Muscle of leg (tissue), 11 donors: ENCODE results near the gene NFIB. TPM values are rescaled to one million over a fixed set of nuclear protein-coding genes. Genes with fewer than 3 reads are reported as not detected.

Source experiments
- DNase-seq: peaks from one replicate; pipeline ENCODE4 v3.0.0; 2013
- H3K27ac ChIP-seq: one replicate; pipeline ENCODE4 v1.5.1; 2013; ENCODE audit warnings: mild to moderate bottlenecking, low read length, control low read depth
- H3K27me3 ChIP-seq: one replicate; pipeline ENCODE4 v1.6.1; 2013; ENCODE audit warnings: low read length; ENCODE audit not compliant: control insufficient read depth, insufficient read depth
- H3K36me3 ChIP-seq: one replicate; pipeline ENCODE4 v1.6.1; 2013; ENCODE audit warnings: low read length; ENCODE audit not compliant: control insufficient read depth, insufficient read depth
- H3K4me1 ChIP-seq: one replicate; pipeline ENCODE4 v1.6.1; 2013; ENCODE audit warnings: low read length; ENCODE audit not compliant: control insufficient read depth, insufficient read depth
- H3K4me3 ChIP-seq: one replicate; pipeline ENCODE4 v1.5.1; 2013; ENCODE audit warnings: low read length, control low read depth
- H3K9me3 ChIP-seq: replicated peaks from 2 replicates; pipeline ENCODE4 v1.6.1; 2013; ENCODE audit warnings: low read depth, low read length; ENCODE audit not compliant: control insufficient read depth
- WGBS: methylation state at CpG from one replicate; pipeline ENCODE4 v1.1.5; 2013; ENCODE audit warnings: missing lambda C conversion rate; ENCODE audit not compliant: insufficient coverage; 5-methylcytosine and 5-hydroxymethylcytosine counted together
- polyA plus RNA-seq, 8 donors: library from polyadenylated mRNA; unstranded; fragments of 120-200 nt; gene quantifications; one replicate each; pipeline versions ENCODE4 v1.2.1 to v1.2.3, GENCODE V29; 2013; ENCODE audit warnings: inconsistent platforms in 1 of 8, low replicate concordance in 1 of 8; ENCODE audit not compliant: insufficient read length in 8 of 8, insufficient read depth in 1 of 8
- total RNA-seq: library from RNA; stranded (reverse); fragments of 120-200 nt; gene quantifications from one replicate; pipeline ENCODE4 v1.2.4, GENCODE V29; 2013

NFIB gene
- total and polyA plus RNA-seq, 9 donors = 63.7 to 119 (median 85.8) TPM

- H3K36me3 ChIP-seq = no peaks in the 10 kb centered on the region
- peaks cover 13% of the 10 kb centered on the region for H3K27me3 ChIP-seq
- peak; percentile 77 for DNase-seq
- 20% methylated on average over 27 of the region's 35 CpGs for WGBS
- peaks cover 62% of the 10 kb centered on the region for H3K4me1 ChIP-seq
- H3K27ac ChIP-seq = peak overlapping the region; percentile 98
- H3K4me3 ChIP-seq = peak overlapping the region; percentile 59
- no peaks in the 10 kb centered on the region for H3K9me3 ChIP-seq
Observed at GRCh38 chr9:14346231-14346791, 32.4 kb upstream of the NFIB start.

GRCh38 chr9:14345354-14346230, 31.7 kb upstream of the NFIB start:
- Histone ChIP-seq H3K9me3 (no peaks in the 10 kb centered on the region), H3K4me3 (peak overlapping the region; percentile 59), H3K36me3 (no peaks in the 10 kb centered on the region), H3K4me1 (peaks cover 60% of the 10 kb centered on the region), H3K27me3 (peaks cover 13% of the 10 kb centered on the region), H3K27ac (peak overlapping the region; percentile 98)
- WGBS = 45% methylated on average over 15 of the region's 45 CpGs
- DNase-seq = no peak

GRCh38 chr9:14344941-14345353, 31.0 kb upstream of the NFIB start:
- no peak for DNase-seq
- H3K4me3 ChIP-seq = no peak overlapping the region
- peaks cover 13% of the 10 kb centered on the region for H3K27me3 ChIP-seq
- peak overlapping the region; percentile 98 for H3K27ac ChIP-seq
- 52% methylated on average over 4 of the region's 9 CpGs for WGBS
- H3K4me1 ChIP-seq = peaks cover 57% of the 10 kb centered on the region
- H3K36me3 ChIP-seq = no peaks in the 10 kb centered on the region
- no peaks in the 10 kb centered on the region for H3K9me3 ChIP-seq

GRCh38 chr9:14344053-14344524, 30.1 kb upstream of the NFIB start:
- Histone ChIP-seq H3K9me3 (no peaks in the 10 kb centered on the region), H3K4me1 (peaks cover 51% of the 10 kb centered on the region), H3K27me3 (peaks cover 13% of the 10 kb centered on the region), H3K4me3 (peak overlapping the region; percentile 4), H3K36me3 (no peaks in the 10 kb centered on the region), H3K27ac (peak overlapping the region; percentile 98)
- DNase-seq = peak; percentile 88
- 3% methylated on average over 4 of the region's 6 CpGs for WGBS

DNA sequence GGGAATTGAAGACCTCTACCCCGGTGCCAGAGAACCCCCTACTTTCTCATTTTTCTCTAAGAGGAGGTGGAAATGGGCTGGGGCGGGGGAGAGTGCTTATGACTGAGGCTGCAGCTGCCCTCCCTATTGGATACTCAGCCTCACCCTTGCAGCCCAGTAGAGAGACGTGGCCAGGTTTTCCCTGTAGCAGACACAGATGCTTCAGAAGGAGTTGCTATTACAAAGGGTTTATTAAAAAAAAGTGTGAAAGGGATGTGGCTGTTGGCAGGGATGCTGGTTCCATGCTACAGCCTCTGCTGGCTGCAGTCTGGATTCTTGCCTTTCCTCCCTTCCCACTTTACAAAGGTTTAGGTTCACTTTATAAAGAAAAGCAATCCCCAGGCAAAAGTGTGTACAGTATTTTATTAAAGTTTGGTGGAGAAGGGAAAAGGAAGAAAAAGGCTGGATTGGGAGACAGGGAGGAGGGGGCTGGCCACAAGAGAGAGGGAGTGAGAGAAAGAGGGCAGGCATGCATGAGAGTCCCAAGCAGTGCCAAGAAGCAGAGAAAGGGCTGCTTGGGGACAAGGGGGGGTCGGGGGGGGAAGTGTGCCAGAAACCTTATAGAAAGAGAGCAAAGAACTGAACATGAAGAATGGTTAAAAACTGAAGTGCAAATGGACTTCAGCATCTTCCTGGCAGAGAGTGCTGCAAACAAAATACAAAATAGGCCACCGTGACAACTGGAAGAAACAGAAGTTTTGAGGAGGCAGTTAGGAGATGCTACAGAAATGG, 29.5 kb upstream of the NFIB start:
- peak; percentile 88 for DNase-seq
- Histone ChIP-seq H3K4me1 (peaks cover 50% of the 10 kb centered on the region), H3K4me3 (no peak overlapping the region), H3K36me3 (no peaks in the 10 kb centered on the region), H3K9me3 (no peaks in the 10 kb centered on the region), H3K27me3 (peaks cover 13% of the 10 kb centered on the region), H3K27ac (peak overlapping the region; percentile 98)
- 0% methylated on average over 1 of the region's 5 CpGs for WGBS

DNA sequence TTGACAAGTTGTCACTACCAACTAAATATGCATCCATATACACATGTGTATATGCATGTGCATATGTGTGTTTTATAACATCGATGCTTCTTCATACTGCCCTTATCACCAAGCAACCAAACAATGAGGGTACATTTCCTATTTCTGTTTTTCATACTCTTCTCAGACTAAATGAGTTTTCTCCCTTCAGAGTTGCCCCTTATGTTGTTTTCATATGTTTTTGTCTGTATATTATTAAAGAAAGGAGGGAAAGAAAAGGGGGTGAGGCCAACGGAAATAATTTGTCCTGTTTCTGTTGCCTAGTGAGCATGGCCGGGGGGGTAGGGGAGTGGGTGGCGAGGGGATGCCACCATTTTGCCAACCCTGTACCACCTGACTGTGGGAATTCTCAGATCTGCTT, 28.8 kb upstream of the NFIB start:
- peaks cover 45% of the 10 kb centered on the region for H3K4me1 ChIP-seq
- H3K9me3 ChIP-seq = no peaks in the 10 kb centered on the region
- WGBS = 55% methylated on average over 2 of the region's 4 CpGs
- peak overlapping the region; percentile 98 for H3K27ac ChIP-seq
- DNase-seq = no peak
- H3K27me3 ChIP-seq = peaks cover 11% of the 10 kb centered on the region
- no peaks in the 10 kb centered on the region for H3K36me3 ChIP-seq
- H3K4me3 ChIP-seq = no peak overlapping the region

DNA sequence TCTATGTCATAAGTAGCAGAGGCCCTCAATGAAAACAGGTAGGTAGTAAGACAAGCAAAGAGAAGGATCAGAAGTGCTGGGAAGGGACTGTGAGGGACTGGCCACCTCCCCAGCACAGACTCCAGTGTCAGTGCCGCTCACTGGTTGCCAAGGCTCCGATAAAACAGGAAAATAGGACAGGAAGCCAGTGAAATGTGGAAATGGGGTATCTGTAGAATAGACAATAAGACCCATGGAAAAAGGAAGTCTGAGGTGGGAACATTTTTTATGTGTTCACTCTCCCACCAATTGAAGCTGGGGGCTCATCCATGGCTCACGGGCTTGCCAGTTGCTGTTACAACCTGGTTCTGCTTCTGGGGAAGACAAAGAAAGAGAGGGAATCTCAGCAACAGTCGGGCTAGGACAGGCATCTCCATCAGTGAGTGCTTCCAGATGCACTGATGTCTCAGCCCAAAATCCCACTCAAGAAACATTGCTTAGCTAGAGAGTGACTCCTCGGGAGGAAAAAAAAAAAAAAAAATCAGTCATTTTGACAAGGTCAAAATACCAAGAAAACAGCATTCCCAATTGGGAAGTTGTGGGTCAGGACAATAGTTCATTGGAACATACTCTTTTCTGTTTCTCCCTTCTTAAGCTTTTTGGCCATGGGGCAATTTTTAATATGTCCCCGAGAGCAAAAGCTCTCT, 27.6 kb upstream of the NFIB start:
- H3K9me3 ChIP-seq = no peaks in the 10 kb centered on the region
- no peak overlapping the region for H3K4me3 ChIP-seq
- H3K27me3 ChIP-seq = peaks cover 7% of the 10 kb centered on the region
- H3K27ac ChIP-seq = peak overlapping the region; percentile 40
- no peaks in the 10 kb centered on the region for H3K36me3 ChIP-seq
- H3K4me1 ChIP-seq = peaks cover 46% of the 10 kb centered on the region
- DNase-seq = peak; percentile 50
- WGBS = 100% methylated on average over 2 of the region's 6 CpGs

- H3K9me3 ChIP-seq = no peaks in the 10 kb centered on the region
Observed at GRCh38 chr9:14340994-14341393, 27.1 kb upstream of the NFIB start.

GRCh38 chr9:14340219-14340873, 26.4 kb upstream of the NFIB start:
- Histone ChIP-seq H3K4me3 (no peak overlapping the region), H3K36me3 (no peaks in the 10 kb centered on the region), H3K4me1 (peaks cover 35% of the 10 kb centered on the region), H3K9me3 (no peaks in the 10 kb centered on the region), H3K27me3 (no peaks in the 10 kb centered on the region), H3K27ac (no peak overlapping the region)
- WGBS = 54% methylated on average over 3 of the region's 8 CpGs
- peak; percentile 53 for DNase-seq

More at GRCh38 chr9:14340994-14341393, 27.1 kb upstream of the NFIB start:
- Histone ChIP-seq H3K36me3 (no peaks in the 10 kb centered on the region), H3K4me3 (no peak overlapping the region), H3K4me1 (peaks cover 40% of the 10 kb centered on the region), H3K27me3 (peaks cover 5% of the 10 kb centered on the region), H3K27ac (peak overlapping the region; percentile 40)
- no peak for DNase-seq
- 62% methylated on average over 3 of the region's 3 CpGs for WGBS
